Measurements from ENCODE around the gene SYT3. TPM values are rescaled to one million over a fixed set of nuclear protein-coding genes. Genes with fewer than 3 reads are reported as not detected.

The SYT3 gene, protein sequence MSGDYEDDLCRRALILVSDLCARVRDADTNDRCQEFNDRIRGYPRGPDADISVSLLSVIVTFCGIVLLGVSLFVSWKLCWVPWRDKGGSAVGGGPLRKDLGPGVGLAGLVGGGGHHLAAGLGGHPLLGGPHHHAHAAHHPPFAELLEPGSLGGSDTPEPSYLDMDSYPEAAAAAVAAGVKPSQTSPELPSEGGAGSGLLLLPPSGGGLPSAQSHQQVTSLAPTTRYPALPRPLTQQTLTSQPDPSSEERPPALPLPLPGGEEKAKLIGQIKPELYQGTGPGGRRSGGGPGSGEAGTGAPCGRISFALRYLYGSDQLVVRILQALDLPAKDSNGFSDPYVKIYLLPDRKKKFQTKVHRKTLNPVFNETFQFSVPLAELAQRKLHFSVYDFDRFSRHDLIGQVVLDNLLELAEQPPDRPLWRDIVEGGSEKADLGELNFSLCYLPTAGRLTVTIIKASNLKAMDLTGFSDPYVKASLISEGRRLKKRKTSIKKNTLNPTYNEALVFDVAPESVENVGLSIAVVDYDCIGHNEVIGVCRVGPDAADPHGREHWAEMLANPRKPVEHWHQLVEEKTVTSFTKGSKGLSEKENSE
- total RNA-seq: 0.10 TPM

DNA sequence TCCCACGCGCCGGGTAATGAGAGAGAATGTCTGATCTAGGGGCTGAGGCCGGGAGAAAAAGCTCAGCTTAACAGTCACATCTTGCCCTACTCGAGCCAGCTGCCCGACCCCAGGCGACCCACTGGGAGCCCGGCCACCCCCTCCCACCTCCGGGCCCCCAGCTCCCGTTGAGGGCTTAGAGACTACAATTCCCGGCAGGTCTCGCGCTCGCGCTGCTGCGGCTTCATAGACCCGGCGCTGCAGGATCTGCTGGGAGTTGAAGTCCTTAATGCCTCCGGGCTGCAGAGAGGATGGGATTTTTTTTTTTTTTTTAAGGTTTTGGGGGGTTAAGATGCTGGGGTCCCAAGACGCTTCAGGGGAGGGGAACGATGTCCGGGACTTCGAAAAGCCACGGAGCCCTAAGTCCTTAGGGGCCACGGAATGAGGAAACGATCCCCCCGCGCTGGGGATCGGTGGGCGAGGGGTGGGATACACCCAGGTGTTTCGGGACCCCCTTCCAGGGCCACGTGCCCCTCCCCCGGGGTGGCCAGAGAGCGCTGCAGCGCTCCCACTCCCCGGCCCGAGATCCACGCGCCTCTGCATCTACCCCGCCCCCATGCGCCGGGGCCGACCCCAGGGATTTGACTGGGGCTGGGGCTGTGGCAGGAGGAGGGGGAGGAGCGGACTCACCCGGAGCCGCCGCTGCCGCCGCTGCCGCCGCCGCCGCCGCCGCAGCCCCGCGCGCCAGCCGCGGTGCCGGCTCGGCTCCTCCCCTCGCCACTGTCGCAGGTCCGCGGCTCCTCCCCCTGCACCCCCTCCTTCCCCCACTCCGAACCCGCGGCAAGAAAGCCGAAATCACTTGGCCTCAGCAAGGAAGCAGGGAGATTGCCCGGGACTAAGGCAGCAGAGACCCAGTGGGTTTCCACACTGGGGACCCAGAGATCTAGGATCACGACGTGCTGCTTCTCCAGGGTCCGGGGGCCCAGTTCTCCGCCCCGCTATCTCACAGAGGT is at the start of gene SYT3:
SYT3 (minus strand) TSS at position 761 of the 992 bp plus-strand sequence. CDS start 2,470 bp downstream, outside the sequence.
- no peak for DNase-seq

DNA sequence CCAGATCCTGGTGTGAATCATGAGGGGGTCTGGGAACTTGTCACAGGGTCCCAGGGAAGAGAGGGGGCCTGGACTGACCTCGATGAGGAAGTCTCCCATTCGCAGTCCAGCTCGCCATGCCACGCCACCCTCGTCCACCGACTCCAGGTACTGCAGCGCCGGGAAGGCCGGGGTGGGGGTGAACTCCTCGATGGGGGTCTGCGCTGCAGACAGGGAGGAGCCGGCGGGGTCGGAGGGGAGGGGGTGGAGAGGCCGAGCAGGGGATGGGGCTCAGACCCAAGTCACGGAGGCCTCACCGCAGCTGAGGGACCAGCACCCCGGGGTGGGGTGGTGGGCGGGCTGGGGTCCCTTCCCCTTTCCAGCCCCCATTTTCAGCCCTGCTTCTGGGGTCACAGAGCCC is 49.1 kb upstream of the SYT3 start:
- no peak for DNase-seq

DNA sequence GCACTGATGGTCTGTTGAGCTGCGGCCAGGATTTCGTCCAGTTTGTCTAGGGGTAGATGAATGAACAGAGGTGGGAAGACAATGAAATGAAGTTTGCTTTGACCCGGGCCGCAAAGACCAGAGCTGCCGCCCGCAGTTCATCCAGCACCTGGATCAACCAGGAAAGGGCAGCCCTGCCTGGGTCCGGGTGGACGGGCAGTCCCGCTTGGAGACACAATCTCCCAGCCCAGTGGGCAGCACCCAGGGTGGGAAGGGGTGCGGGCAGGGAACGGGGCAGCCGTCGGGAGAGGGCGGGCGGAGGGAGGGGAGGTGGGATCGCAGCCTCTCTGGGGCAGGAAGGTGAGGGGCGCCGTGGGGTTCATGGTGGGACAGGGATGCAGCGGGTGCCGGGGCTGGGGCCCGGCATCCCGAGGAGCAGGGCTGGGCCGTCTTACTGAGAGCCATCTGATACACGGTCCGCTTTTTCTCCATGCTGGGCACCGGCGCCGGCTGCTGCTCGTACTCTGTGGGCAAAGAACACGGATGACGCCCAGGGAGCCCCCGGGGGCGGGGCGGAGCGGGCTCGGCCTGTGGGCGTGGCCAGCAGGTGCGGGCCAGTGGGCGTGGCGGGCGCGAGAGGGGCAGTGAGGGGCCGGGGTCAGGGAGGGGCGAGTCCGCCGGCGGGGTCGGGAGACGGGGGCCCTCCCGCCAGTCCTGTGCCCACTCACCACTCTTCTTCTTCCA is 46.8 kb upstream of the SYT3 start:
- no peak for DNase-seq

DNA sequence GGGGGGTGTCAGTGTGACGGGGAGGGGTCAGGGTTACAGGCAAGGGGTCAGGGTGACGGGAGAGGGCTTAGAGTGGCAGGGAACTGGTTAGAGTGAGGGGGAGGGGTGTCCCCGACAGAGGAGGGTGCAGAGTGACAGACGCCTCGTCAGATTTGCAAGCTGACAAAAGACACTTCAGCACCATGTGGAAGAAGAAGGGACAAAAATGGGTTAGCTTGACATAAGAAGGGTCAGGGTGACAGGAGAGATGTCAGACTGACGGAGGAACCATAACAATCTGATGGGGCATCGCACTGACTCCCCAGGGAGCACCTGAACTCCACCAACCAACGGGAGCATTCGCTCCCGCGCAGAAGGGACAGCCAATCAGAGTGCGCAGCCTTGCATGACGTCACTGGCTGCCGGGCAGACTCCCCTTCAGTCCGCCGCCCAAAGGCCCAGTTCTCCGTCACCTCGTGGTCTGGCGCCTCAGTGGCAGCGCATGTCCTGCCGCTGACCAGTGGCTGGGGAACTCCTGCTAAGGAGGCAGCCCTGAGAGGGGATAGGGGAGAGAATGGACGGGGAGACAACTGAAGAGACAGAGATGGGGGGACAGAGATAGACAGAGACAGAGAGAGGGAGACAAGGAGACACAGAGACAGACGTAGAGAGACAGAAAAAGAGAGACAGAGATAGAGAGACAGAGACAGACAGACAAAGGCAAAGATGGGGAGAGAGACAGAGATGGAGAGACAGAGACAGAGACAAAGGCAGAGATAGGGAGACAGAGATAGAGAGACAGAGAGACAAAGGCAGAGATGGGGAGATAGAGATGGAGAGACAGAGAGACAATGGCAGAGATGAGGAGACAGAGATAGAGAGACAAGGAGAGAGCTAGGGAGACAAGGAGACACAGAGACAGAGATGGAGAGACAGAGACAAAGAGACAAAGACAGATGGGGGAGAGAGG is 39.8 kb upstream of the SYT3 start:
- peak; percentile 33 for DNase-seq

DNA sequence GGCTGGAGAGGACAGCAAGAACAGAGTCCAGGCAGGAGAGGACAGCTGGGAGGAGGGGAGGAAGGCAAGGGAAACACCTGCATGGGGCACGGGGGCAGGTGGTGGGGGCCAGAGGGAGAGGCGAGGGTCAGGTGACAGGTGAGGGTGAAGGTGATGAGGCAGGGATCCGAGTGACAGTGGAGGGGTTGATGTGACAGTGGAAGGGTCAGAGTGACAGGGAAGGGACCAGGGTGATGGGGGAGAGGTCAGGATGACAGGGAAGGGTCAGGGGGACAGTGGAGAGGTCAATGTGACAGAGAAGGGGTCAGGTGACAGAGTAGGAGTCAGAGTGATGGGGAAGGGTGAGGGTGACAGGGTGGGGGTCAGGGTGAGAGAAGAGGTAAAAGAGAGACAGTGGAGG is 38.6 kb upstream of the SYT3 start:
- no peak for DNase-seq

DNA sequence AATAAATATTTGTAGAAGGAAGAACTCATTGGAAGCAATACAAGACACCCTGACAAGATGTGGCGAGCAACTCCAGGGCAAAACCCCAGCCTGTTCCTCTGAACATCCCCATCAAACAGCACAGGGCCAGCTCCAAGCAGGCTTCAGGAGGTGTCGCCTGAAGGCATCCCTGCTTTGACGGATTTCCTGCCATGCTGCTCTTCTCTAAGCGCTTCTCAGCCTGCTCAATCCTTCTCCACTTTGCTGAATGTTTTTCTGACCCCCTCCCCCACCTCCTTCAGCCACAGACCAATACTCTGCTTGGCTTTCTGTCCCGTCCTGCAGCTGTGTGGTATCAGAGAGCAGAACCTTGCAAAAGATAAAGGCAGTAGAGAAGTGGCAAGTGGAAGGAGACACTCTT is 38.0 kb upstream of the SYT3 start:
- DNase-seq: no peak

DNA sequence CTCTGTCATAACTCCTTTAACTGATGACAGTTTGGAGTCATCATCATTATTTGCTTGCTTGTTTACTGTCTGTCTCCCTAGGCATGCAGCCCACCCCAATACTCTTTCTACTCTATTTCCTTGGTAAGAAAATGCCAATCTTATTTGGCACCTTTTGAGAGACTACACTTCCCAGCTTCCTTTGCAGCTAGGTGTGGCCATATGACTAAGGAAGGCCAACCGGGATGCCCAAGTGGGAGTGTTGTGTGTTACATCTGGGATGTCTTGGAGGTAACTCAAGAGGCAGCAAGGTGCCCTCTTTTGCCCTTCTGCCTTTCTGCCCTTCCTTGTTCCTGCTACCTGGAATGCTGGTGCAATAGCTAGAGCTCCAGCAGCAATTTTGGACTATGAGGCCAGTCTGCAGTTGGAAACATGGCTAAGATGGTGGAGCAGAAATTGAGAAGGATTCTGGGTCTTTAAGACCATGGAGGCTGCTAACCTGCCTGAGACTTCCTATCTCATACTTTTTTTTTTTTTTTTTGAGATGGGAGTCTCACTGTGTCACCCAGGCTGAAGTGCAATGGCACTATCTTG is 37.0 kb upstream of the SYT3 start:
- no peak for DNase-seq

DNA sequence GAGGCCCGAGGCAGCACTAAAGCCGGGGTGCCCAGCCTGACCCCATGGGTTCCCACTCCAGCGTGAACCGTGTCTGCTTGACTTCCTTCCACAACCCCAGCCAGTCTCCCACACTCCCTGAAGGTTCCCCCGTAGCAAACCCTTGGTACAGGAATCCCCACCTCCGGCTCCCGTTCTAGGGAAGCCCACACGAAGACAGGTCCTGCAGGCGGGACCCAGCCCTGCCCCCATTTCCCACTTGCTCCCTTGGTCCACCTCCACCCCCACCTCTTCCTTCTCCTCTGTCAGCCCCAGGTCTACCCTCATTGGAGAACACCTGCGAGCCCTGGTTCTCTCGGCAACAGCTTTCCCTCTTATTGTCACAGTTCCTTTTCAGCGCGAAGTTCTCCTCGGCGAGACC is 33.4 kb upstream of the SYT3 start:
- DNase-seq: no peak

DNA sequence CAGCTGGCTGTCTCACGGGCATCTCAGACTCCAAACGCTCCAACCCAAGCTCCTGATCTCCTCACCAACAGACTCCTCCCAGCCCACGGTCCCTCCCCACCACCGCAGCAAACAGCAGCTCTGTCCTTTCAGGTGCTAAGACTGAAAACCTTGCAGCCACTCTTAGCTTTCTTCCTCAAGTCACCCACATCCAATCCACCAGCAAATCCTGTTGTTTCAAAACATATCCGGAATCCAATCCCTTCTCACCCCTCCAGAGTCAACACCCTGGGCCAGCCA is 30.4 kb upstream of the SYT3 start:
- DNase-seq: no peak

DNA sequence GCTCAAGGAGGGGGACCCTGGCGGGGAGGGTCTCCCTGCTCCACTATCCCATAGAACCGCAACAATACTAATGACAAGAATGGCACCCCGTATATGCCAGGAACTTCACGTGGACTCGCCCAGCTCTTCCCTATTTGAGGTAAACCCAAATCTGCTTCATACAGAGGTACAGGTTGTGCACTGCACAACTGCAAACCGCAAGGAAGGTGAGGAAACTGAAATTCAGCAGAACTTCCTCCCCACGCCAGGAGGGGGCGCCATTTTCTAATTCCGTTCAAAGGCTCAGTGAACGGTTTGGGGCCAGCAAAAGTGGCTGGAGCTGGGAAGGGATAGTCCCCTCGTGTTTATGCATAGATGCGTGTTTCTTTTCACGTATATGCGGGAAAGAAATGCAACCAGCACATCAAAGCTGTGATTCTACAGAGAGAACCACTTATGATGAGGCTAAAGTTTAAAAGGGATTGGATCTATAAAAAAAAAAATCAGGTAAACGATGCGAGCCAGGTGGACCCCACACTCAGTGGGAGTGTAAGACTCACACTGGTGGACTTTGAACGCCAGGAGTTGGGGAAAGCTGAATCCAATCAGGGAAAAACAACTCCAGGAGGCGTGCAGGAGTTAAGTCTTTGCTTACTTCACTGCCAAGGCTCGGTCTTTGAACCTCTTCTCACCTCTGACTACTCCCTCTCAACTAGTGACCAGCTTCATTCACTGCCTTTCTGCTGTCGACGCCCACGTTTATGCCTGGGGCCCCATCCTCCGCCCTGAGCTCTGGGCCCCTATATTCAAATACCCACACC is 29.8 kb upstream of the SYT3 start:
- no peak for DNase-seq

DNA sequence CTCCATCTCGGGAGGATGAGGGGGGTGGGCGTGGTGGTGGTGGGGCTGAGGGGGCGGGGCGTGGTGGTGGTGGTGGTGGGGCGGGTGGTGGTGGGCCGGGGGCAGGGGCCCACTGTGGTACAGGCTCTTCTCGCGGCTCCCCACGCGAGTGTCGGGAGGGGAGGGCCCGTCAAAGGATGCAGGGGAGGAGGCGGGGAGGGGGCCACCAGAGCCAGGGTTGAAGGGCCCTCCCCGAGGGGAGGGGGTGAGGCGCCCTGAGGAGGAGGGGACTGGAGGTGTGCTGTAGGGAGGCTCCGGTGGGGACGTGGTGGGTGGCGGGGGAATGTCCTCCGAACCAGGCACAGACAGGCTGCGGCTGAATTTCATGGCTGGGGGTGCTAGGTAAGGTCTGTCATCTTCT is 29.2 kb upstream of the SYT3 start:
- no peak for DNase-seq

DNA sequence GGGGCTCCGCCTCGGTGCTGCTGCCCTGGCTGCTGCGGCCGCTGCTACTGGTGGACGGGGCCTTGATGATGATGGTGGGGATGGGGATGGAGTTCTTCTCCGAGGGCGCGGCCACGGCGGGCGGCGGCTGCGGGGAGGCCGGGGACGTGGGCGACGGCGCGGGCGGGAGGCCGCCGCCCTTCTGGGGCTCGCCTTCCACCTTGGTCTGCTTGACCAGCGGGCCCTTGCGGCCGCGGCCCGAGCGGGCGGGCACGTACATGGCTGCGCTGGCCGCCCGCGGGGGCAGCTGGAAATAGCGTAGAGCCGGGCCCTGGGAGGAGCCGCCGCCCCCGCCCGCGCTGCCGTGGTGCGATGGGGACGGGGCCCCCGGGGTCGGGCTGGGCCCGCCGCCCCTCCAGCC is 28.7 kb upstream of the SYT3 start:
- no peak for DNase-seq

DNA sequence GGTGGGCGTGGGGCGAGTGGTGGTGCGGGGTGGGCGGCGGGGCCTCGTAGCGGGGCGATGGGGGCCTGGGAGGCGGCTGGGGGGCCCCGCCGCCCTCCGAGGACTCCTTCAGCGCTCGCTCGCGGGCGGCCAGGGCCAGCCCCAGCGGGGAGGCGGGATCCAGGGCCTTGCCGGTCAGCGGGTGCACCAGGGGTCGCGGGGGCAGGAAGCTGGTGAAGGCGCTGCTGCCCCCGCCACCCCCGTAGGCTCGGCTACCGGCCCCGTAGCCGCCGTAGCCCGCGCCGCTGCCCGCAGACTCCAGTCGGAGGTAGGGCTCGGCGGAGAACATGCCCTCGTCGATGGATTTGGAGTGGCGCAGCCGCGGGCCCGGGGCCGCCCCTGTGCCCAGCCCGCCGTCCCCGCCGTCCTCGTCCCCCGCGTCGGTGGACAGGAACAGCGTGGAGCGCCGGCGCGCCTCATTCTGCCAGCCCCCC is 28.1 kb upstream of the SYT3 start:
- DNase-seq: no peak

DNA sequence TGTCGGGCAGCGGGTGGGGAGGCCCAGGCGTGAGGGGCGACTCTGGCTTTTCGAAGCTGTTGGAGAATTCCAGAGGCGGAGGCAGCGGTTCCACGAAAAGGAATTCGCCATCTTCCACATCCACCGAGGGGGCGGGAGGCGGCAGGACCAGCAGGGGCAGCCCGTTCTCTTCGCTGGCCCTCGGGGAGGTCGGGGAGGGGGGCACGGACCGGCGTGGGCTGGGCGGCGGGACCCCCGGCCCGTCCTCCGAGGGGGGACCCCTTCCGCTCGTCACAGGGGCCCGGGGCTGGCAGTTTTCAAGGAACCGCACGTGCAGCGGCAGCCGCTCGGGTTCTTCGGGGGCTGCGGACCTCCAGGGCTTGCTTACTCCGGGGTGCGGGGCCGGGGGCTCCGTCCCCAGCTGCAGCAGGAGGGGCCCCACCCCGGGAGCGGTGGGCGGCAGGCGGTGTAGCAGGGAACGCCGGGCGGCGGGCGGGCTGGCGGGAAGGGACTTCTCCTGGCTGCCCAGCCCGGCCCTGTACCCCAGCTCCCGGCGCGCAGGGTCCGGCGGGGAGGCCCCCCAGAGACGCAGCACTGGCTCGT is 27.6 kb upstream of the SYT3 start:
- no peak for DNase-seq

DNA sequence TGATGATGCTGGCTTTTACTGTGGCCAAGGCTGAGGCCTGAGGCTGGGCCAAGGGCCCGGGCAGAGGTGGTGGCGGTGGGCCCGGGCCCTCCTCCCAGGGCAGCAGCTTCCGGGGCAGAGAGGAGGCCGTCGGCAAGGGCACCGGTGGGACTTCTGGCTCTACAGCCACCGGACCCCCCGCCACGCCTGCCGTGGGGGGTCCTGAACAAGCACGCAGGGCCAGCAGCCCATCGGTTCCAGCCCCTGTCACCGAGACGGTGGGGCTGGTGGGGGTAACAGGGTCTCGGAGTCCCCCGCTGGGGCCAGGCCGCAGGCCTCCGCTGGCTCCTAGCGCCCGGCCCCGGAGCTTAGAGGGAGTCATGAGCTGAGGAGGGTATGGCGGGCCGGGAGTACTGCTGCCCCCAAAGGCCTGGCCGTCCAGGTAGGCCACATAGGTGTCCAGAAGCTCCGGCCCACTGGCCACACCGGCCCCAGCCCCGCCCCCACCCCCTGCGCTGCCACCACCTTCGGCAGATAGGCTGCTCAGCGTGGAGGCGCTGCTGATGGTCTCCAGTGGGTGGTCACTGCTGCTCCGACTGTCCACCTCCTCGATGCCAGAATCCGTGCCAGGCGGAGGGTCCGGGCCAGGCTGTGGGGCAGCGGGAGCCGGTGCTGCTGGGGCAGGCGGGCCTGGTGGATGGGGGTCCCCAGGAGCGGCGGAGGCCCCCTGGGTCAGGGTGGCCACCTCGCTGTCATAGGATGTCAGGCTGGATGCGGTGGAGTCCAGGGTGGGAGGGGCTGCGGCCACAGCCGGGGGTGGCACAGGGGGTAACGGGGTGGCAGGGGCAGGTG is 26.9 kb upstream of the SYT3 start:
- no peak for DNase-seq

DNA sequence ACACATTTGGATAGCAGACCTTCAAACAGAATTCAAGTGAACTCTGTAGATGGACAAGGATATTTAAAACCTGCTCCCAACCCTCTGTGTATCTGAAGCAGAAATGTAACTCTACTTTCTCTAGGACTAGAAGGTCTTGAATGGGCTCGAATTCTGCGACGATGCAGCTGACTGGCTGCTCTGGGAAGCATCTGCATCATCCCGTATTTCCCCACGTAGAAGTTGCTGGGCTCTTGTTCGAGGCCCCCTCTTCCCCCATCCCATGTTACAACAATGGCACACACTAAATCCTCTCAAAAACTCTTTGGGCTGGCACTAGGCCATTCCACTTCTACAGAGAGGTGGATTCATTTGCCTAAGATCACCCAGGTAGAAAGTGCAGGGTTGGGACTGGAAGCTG is 24.5 kb upstream of the SYT3 start:
- DNase-seq: no peak

DNA sequence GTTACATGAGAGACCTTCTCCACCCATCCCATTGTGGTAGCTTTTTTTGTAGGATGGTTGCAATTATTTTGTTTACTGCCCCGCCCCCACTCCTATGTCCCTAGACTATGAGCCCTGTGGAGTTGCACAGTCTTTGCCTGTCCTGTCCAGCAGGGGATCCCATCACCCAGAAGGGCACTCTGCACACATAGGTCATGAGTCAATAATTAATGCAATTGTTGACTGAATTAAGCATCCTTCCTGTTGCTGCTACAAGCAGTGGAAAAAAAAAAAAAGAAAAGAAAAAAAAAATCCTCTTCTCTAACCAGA is 23.8 kb upstream of the SYT3 start:
- no peak for DNase-seq

DNA sequence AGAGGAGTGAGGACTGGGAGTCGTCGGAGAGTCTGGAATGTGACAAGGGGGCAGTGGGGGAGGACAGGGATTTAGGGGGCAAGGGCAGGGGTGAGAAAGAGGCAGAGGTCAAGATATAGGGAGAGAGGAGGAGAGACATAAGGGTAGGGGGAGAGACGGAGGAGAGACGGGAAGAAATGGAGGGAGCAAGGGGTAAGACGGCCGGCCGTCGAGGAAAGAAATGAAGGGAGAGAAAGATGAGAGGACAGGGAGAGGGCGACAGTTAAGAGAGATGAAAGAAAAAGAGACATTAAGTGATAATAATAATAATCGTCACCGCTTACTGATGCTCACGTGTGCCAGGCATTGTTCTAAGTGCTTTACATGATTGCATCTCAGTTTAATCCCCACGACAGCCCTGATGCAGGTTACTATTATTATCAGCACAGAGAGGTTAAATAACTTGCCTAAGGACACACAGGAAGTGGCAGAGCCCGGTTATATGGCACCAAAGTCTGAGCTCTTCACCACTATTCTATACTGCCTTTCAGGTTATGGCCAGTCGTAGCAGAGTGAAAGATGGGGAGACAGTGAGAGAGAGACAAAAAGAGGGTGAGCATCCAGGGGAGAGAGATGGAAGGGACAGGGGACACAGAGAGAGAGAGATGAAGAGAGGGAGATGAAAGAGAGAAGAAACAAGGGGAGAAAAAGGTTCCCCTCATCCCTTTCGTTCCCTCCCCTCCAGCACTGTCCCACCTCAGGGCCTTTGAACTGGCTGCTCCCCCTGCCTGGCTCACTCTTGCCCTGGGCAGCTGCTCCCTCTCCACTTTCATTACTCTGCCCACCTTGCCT is 23.2 kb upstream of the SYT3 start:
- no peak for DNase-seq

All from skin of body (tissue), 2 donors.